Nephron (organoid): ENCODE data around the gene DIS3L2.

Experiments
- H3K27ac Mint-ChIP-seq, 3 experiments: 2 replicates each; pipeline ENCODE4 v1.8.0; 2020; ENCODE audit warnings: mixed read lengths in 3 of 3, mild to moderate bottlenecking in 2 of 3, moderate library complexity in 1 of 3
- H3K27me3 Mint-ChIP-seq: 2 replicates; pipeline ENCODE4 v1.8.0; 2021; ENCODE audit warnings: low read depth, mild to moderate bottlenecking, moderate library complexity, mixed read lengths
- H3K36me3 Mint-ChIP-seq: 2 replicates; pipeline ENCODE4 v1.8.0; 2020; ENCODE audit warnings: low read depth, mixed read lengths
- H3K4me1 Mint-ChIP-seq: 2 replicates; pipeline ENCODE4 v1.8.0; 2020; ENCODE audit warnings: mixed read lengths
- H3K4me3 Mint-ChIP-seq, 3 experiments: 2 replicates each; pipeline ENCODE4 v1.8.0; 2020; ENCODE audit warnings: mild to moderate bottlenecking in 3 of 3, mixed read lengths in 3 of 3, moderate library complexity in 2 of 3
- H3K9me3 Mint-ChIP-seq: 2 replicates; pipeline ENCODE4 v1.8.0; 2020; ENCODE audit warnings: mixed read lengths
- TF ChIP-seq, protein P1 (sequence below), 3 experiments: fragments of 200-600 bp; sonication (generic); IDR thresholded peaks; one replicate each; pipeline ENCODE4 v1.5.0; 2021; ENCODE audit warnings: antibody characterized with exemption in 3 of 3; ENCODE audit not compliant: unreplicated experiment in 3 of 3

The DIS3L2 gene

DNA sequence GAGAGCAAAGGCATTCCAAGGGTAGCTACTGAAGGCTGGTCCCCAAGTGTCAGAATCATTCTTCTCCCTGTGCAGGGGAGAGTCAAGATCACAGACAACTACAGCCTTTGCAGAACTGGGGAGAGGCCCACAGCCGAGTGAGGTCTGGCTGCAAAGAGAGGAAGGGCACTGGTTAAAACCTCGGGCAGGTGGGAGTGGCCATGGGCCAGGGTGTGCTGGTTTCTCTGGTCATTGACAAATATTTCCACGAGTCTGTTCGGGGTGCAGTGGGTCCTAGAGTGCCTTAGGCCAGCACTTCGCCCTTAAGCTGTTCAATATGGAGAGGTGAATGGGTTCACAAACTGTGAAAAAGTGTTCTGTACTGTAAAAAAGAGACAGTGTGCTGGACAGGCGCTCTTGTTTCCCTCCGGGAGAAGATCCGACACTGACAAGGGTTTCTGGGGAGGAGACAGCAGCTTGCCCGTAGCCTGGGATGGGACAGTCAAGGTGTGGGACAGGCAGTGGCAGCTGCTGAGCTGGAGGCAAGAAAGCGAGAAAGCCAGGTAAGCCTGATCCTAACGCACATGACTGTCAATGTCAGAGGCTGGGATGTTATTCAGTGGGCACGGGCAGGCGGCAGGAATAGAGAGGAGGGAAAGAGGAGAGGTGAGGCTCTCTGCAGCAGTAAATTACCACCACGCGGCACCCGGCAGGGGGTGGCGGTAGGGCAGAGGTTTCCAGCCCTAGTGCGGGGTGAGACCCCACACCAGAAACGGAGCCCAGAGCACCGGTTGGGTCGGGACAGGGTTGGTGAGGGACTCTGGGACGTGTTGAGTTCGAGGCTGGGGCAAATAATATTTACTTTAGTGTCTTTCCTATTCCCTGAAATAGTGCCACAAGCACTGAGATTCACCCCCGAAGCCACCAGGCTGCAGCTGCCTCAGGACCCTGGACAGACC lies 37.3 kb upstream of the DIS3L2 start:
- no peak overlapping the region for H3K27ac Mint-ChIP-seq
- H3K4me1 Mint-ChIP-seq = peaks cover 32% of the 10 kb centered on the region
- H3K9me3 Mint-ChIP-seq = no peaks in the 10 kb centered on the region
- H3K4me3 Mint-ChIP-seq = peak overlapping the region; percentile 40 to 78 (median 72)
- H3K27me3 Mint-ChIP-seq = peaks cover 78% of the 10 kb centered on the region
- no peaks in the 10 kb centered on the region for H3K36me3 Mint-ChIP-seq
- TF ChIP-seq, protein P1, sequence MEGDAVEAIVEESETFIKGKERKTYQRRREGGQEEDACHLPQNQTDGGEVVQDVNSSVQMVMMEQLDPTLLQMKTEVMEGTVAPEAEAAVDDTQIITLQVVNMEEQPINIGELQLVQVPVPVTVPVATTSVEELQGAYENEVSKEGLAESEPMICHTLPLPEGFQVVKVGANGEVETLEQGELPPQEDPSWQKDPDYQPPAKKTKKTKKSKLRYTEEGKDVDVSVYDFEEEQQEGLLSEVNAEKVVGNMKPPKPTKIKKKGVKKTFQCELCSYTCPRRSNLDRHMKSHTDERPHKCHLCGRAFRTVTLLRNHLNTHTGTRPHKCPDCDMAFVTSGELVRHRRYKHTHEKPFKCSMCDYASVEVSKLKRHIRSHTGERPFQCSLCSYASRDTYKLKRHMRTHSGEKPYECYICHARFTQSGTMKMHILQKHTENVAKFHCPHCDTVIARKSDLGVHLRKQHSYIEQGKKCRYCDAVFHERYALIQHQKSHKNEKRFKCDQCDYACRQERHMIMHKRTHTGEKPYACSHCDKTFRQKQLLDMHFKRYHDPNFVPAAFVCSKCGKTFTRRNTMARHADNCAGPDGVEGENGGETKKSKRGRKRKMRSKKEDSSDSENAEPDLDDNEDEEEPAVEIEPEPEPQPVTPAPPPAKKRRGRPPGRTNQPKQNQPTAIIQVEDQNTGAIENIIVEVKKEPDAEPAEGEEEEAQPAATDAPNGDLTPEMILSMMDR (IDR thresholded peaks at IDR 0.05; ENCODE audit: unreplicated experiment in 3 of 3) = no peak

DNA sequence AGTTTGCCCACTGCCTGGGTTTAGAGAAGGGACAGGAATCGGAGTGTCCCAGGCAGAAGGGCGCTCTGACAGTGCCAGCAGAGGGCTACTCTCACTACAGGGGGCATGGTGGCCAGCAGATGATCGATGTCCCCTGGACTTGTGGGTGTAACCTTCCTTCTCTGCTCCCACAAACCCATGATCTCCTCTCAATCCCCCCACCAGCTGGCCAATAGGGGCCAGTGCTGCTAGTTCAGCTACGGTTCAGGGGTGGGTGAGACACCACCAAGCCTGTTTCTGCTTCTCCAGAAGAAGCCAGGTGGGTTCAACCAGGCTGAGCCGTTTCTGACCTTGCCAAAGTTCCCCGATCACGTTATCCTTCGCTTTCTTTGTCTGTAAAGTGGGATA lies 36.6 kb upstream of the DIS3L2 start:
- Mint-ChIP-seq H3K27ac (no peak overlapping the region), H3K4me3 (peak overlapping the region; percentile 40 to 78 (median 69)), H3K4me1 (peaks cover 32% of the 10 kb centered on the region), H3K9me3 (no peaks in the 10 kb centered on the region), H3K27me3 (peaks cover 77% of the 10 kb centered on the region), H3K36me3 (no peaks in the 10 kb centered on the region)
- TF ChIP-seq, protein P1 (IDR thresholded peaks at IDR 0.05; ENCODE audit: unreplicated experiment in 3 of 3) = no peak

DNA sequence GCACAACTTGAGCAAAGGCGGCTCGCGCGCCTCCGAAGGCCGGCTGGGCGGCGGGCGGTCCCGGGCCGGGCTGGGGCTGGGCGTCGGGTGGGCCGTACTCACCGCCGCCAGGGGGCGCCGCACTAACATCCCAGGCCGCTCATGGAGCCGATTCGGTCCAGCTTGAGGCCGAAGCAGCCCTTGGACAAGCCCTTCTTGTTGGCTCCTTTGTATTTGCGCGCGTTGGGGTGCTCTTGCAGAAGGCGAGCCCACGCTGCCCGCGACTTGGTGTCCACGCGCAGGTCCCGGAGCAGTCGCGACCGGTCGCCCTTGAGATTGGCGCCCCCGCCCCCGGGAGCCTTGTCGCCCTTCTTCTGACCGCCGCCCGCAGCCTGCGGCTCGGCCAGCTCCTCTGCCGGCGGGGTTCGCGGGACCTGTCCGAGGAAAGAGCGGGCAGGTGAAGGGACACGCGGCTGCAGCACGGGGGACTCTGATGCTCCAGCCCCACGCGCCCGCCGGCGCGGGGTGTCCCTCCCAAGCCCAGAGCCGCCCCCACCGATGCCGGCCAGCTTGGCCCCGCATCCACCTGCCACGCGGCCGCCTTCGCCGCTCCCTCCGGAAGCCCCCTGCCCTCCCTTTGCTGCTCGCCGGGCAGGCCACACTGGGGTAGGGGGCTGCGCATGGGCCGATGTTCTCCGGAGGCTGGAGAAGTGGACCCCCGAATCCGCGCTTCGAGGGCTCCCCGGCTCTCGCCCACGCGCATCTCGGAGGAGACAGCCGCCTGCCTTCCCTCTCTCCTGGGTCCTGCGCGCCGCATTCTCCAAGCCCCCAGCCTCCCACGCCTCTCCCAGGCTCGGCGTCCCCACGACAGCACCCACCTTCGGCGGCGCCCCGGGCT lies 36.0 kb upstream of the DIS3L2 start:
- Mint-ChIP-seq H3K27me3 (peaks cover 76% of the 10 kb centered on the region), H3K9me3 (no peaks in the 10 kb centered on the region), H3K4me1 (peaks cover 33% of the 10 kb centered on the region), H3K4me3 (peak overlapping the region in 2 of 3 experiments; percentile 47 to 64), H3K27ac (no peak overlapping the region), H3K36me3 (no peaks in the 10 kb centered on the region)
- TF ChIP-seq, protein P1 (IDR thresholded peaks at IDR 0.05; ENCODE audit: unreplicated experiment in 3 of 3) = peak; percentile 91 to 98 (median 91)

DNA sequence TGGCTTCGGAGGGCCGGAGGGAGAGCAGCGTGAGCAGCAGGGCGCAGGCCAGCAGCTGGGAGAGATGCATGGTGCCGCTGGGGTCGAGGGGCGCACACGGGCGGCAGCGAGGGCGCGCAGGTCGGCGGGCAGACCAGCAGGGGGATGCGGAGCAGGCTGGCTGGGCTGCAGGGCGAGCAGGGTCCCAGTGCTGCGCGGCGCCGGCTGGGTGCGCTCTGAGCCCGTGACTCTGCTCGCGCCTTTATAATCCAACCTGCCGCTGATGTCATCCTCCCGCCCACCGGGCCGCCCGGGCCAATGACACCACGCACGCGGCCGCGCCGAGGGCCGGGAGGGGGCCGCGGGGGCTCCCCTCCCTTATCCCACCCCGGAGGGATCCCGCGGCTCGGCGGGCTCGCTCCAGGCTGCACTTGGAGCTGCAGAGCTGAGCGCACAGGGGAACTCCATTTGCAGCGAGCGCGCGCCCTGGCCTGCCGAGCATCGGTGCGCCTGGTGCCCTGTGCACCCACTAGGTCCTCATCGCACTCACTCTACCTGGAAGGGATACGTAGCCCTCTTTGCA lies 35.3 kb upstream of the DIS3L2 start, which contains the start of gene NPPC:
TSS of gene NPPC (minus strand) at position 217 of the 562 bp plus-strand sequence. CDS start at position 70, 147 bp downstream.
- Mint-ChIP-seq H3K27ac (no peak within 1 kb of the TSS), H3K4me1 (peaks cover 36% of the 10 kb centered on the region), H3K4me3 (peak within 1 kb of the TSS; percentile 80), H3K36me3 (no peaks in the 10 kb centered on the region), H3K9me3 (no peaks in the 10 kb centered on the region), H3K27me3 (peaks cover 78% of the 10 kb centered on the region)
- TF ChIP-seq, protein P1 (IDR thresholded peaks at IDR 0.05; ENCODE audit: unreplicated experiment in 3 of 3) = peak; percentile 48 to 51 (median 51)

DNA sequence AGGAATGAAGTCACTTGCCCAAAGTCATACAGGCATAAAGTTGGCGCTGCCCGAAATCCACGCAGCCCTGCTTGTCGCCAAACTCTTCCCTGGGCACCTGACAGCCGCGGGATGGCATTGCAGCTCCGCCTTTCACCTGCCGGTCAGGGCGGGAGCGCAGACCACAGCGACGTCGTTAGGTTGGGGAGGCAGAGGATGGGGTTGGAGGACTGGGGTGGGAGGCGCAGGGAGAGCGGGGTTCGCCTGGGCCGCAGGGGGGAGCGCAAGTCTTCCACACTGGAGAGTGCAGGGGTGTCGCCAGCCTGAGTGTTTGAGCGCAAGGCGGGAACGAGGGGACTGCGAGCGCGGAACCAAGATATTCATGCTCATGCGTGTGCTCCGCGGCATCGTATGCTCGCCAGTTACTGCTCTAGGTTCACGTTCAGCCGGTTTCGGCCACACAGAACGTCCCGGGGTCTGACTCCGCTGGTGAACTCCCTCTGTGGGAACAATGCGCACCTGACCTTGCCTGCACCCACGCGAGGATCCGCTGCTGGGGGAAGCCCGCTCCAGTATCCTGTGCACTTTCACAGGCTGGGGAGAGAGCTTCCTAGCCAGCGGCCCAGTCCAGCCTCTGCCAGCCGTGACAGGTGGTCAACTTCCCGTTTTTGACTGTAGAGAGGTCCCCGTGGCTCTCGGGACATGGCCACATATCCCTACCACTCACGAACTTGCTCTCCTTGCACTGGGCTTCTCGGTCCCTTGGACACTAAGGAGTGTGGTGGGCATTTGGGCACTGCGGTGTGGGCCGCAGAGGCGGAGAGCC lies 34.5 kb upstream of the DIS3L2 start:
- TF ChIP-seq, protein P1 (IDR thresholded peaks at IDR 0.05; ENCODE audit: unreplicated experiment in 3 of 3) = no peak
- H3K9me3 Mint-ChIP-seq = no peaks in the 10 kb centered on the region
- no peak overlapping the region for H3K27ac Mint-ChIP-seq
- peaks cover 85% of the 10 kb centered on the region for H3K27me3 Mint-ChIP-seq
- peak overlapping the region; percentile 80 for H3K4me3 Mint-ChIP-seq
- H3K4me1 Mint-ChIP-seq = peaks cover 42% of the 10 kb centered on the region
- no peaks in the 10 kb centered on the region for H3K36me3 Mint-ChIP-seq
